OCI-LY7 (cell line): ENCODE data around the gene PLS3. TPM values are rescaled to one million over a fixed set of nuclear protein-coding genes. Genes with fewer than 3 reads are reported as not detected.

Experiments used
- BruUV-seq: library from RNA; stranded (reverse); fragments of 400-500 nt; replicated peaks from 2 replicates; lab custom pipeline; 2021; lab: Mats Ljungman, UMichigan
- CTCF ChIA-PET: fragments of 300-600 bp; sonication (Branson Sonifier 250); formaldehyde crosslinking; loops from one replicate; lab custom pipeline; 2022; ENCODE audit warnings: antibody characterized with exemption; ENCODE audit not compliant: unreplicated experiment; lab: Charles Lee
- POLR2A ChIA-PET: fragments of 300-600 bp; sonication (Branson Sonifier 250); formaldehyde crosslinking; loops from one replicate; lab custom pipeline; 2022; ENCODE audit warnings: antibody characterized with exemption; lab: Charles Lee
- DNase-seq: peaks from one replicate; pipeline ENCODE4 v3.0.0-alpha.2; 2015; ENCODE audit warnings: low spot score
- H2AFZ ChIP-seq: fragments of 200-600 bp; sonication (generic), shearing (Covaris generic); 2 replicates; pipeline ENCODE4 v1.6.1; 2014; ENCODE audit warnings: mild to moderate bottlenecking, antibody characterized with exemption, low read length, moderate library complexity
- H3K27ac ChIP-seq: fragments of 200-600 bp; sonication (generic); 2 replicates; pipeline ENCODE4 v1.5.1; 2014; ENCODE audit warnings: mixed run types, low read depth, mild to moderate bottlenecking, moderate library complexity, low read length, inconsistent platforms; ENCODE audit not compliant: poor library complexity, severe bottlenecking
- H3K36me3 ChIP-seq: fragments of 200-600 bp; sonication (generic); 2 replicates; pipeline ENCODE4 v1.6.1; 2014; ENCODE audit warnings: mild to moderate bottlenecking, antibody characterized with exemption, low read length, moderate library complexity, mixed read lengths; ENCODE audit not compliant: insufficient read depth
- H3K4me1 ChIP-seq: fragments of 200-600 bp; sonication (generic); 2 replicates; pipeline ENCODE4 v1.5.1; 2014; ENCODE audit warnings: mild to moderate bottlenecking, low read length; ENCODE audit not compliant: insufficient read depth, poor library complexity, severe bottlenecking
- H3K4me2 ChIP-seq: fragments of 200-600 bp; sonication (generic); 2 replicates; pipeline ENCODE4 v1.6.1; 2014; ENCODE audit warnings: mild to moderate bottlenecking, low read length
- H3K4me3 ChIP-seq: fragments of 200-600 bp; sonication (generic); 2 replicates; pipeline ENCODE4 v1.5.1; 2014; ENCODE audit warnings: mild to moderate bottlenecking, low read depth, low read length; ENCODE audit not compliant: poor library complexity, severe bottlenecking
- H3K79me2 ChIP-seq: fragments of 200-600 bp; sonication (generic); 2 replicates; pipeline ENCODE4 v1.6.1; 2016; ENCODE audit warnings: low read depth, mild to moderate bottlenecking, low read length, moderate library complexity, mixed read lengths; ENCODE audit not compliant: insufficient read depth
- H3K9me2 ChIP-seq: fragments of 200-600 bp; sonication (generic); 2 replicates; pipeline ENCODE4 v1.6.1; 2016; ENCODE audit warnings: mild to moderate bottlenecking, low read length, mixed read lengths; ENCODE audit not compliant: insufficient read depth
- H3K9me3 ChIP-seq: fragments of 200-600 bp; sonication (generic); 2 replicates; pipeline ENCODE4 v1.6.1; 2014; ENCODE audit warnings: mild to moderate bottlenecking, mixed run types, low read length, mixed read lengths
- H4K20me1 ChIP-seq: fragments of 200-600 bp; sonication (generic); 2 replicates; pipeline ENCODE4 v1.6.1; 2014; ENCODE audit warnings: mild to moderate bottlenecking, antibody characterized with exemption, low read length, moderate library complexity, mixed read lengths; ENCODE audit not compliant: insufficient read depth
- CTCF ChIP-seq: fragments of 200-600 bp; sonication (generic); conservative IDR thresholded peaks from 2 replicates; pipeline ENCODE4 v1.5.1; 2014; ENCODE audit warnings: mild to moderate bottlenecking, antibody characterized with exemption, low read length, moderate library complexity, mixed read lengths
- EZH2phosphoT487 ChIP-seq: fragments of 200-600 bp; sonication (generic); IDR thresholded peaks from 2 replicates; pipeline ENCODE4 v1.6.1; 2018; ENCODE audit warnings: low read depth, borderline replicate concordance, mild to moderate bottlenecking, mixed run types, antibody characterized with exemption, low read length, moderate library complexity, mixed read lengths
- intact Hi-C: fragments of 100-400 bp; cut with micrococcal nuclease; formaldehyde crosslinking; loops from one replicate; pipeline ENCODE4 v1.10.0; 2022; ENCODE audit not compliant: unreplicated experiment
- total RNA-seq, 2 experiments: library from RNA; depleted of rRNA in 1 of 2; stranded (reverse); fragments of >200 nt in 1 of 2; shearing (Covaris generic) in 1 of 2; gene quantifications; 2 replicates each; pipeline ENCODE4 v1.2.3, GENCODE V29; 2014 to 2022

The PLS3 gene
- total RNA-seq, 2 experiments from 2014 or later, result not detected

- Histone ChIP-seq H3K79me2 (no peaks in the 10 kb centered on the region), H3K36me3 (no peaks in the 10 kb centered on the region), H3K27ac (no peak overlapping the region), H3K9me3 (no peaks in the 10 kb centered on the region), H3K4me3 (no peak overlapping the region), H2AFZ (no peak overlapping the region), H3K4me1 (no peaks in the 10 kb centered on the region), H3K9me2 (no peaks in the 10 kb centered on the region), H3K4me2 (no peak overlapping the region), H4K20me1 (no peaks in the 10 kb centered on the region)
- no peak for DNase-seq
- POLR2A ChIA-PET, result no interaction called here
- CTCF ChIA-PET, result no interaction called here
- BruUV-seq, result no TSS peak
- intact Hi-C loops, result no loop called here
- TF ChIP-seq EZH2phosphoT487 (no peak), CTCF (no peak)
Measured at GRCh38 chrX:115531818-115532403, 29.1 kb upstream of the PLS3 start.

- Histone ChIP-seq H3K4me1 (no peaks in the 10 kb centered on the region), H3K79me2 (no peaks in the 10 kb centered on the region), H2AFZ (no peak overlapping the region), H3K4me3 (no peak overlapping the region), H4K20me1 (no peaks in the 10 kb centered on the region), H3K9me2 (no peaks in the 10 kb centered on the region), H3K36me3 (no peaks in the 10 kb centered on the region), H3K4me2 (no peak overlapping the region), H3K27ac (no peak overlapping the region), H3K9me3 (no peaks in the 10 kb centered on the region)
- POLR2A ChIA-PET, result interaction anchor here (0.9 kb wide), 1 partner anchor 105 kb away, joined by 4 read pairs; no protein-coding TSS in a partner anchor
- TF ChIP-seq EZH2phosphoT487 (no peak), CTCF (no peak)
- CTCF ChIA-PET, result no interaction called here
- BruUV-seq, result no TSS peak
- no peak for DNase-seq
- intact Hi-C loops, result no loop called here
Measured at GRCh38 chrX:115533485-115533884, 27.5 kb upstream of the PLS3 start.

GRCh38 chrX:115534383-115534782 lies 26.6 kb upstream of the PLS3 start:
- Histone ChIP-seq H3K9me2 (no peaks in the 10 kb centered on the region), H3K4me2 (no peak overlapping the region), H4K20me1 (no peaks in the 10 kb centered on the region), H3K36me3 (no peaks in the 10 kb centered on the region), H2AFZ (no peak overlapping the region), H3K27ac (no peak overlapping the region), H3K9me3 (no peaks in the 10 kb centered on the region), H3K4me3 (no peak overlapping the region), H3K4me1 (no peaks in the 10 kb centered on the region), H3K79me2 (no peaks in the 10 kb centered on the region)
- DNase-seq, result no peak
- no TSS peak for BruUV-seq
- intact Hi-C loops, result no loop called here
- ChIA-PET POLR2A (no interaction called here), CTCF (no interaction called here)
- TF ChIP-seq EZH2phosphoT487, result no peak
- TF ChIP-seq CTCF, result no peak
